HuH-7.5 (cell line): Measurements from ENCODE around the gene HOXA3.

Experiments
- DNase-seq: peaks from one replicate; pipeline ENCODE4 v3.0.0; 2011; ENCODE audit warnings: low spot score

Gene HOXA3

GRCh38 chr7:27177795-27178320, 25.5 kb upstream of the HOXA3 start:
- no peak for DNase-seq

- no peak for DNase-seq
Measured at GRCh38 chr7:27176962-27177794, 24.8 kb upstream of the HOXA3 start.

- DNase-seq: no peak
Measured at GRCh38 chr7:27176524-27176845, 24.1 kb upstream of the HOXA3 start.

GRCh38 chr7:27175626-27176523, 23.5 kb upstream of the HOXA3 start:
- no peak for DNase-seq

- no peak for DNase-seq
Measured at GRCh38 chr7:27174874-27175625, 22.7 kb upstream of the HOXA3 start.

- no peak for DNase-seq
Measured at GRCh38 chr7:27173956-27174873, 21.8 kb upstream of the HOXA3 start, which contains the start of gene HOXA10. Gene HOXA10, minus strand, starts transcription at chr7:27174320. Its CDS starts 14 bp downstream, at chr7:27174306.

- DNase-seq: peak; percentile 64
Measured at GRCh38 chr7:27173511-27173955, 21.1 kb upstream of the HOXA3 start.

GRCh38 chr7:27172823-27173510, 20.6 kb upstream of the HOXA3 start:
- peak; percentile 80 for DNase-seq

GRCh38 chr7:27172315-27172774, 20.0 kb upstream of the HOXA3 start:
- DNase-seq: no peak

- DNase-seq: no peak
Measured at GRCh38 chr7:27171637-27172314, 19.4 kb upstream of the HOXA3 start.

- no peak for DNase-seq
Measured at GRCh38 chr7:27171325-27171636, 18.9 kb upstream of the HOXA3 start.

GRCh38 chr7:27170426-27171324, 18.3 kb upstream of the HOXA3 start:
- DNase-seq: no peak

- DNase-seq: no peak
Measured at GRCh38 chr7:27169658-27170425, 17.5 kb upstream of the HOXA3 start.

- no peak for DNase-seq
Measured at GRCh38 chr7:27168265-27168947, 16.0 kb upstream of the HOXA3 start.

GRCh38 chr7:27167916-27168264, 15.5 kb upstream of the HOXA3 start:
- DNase-seq: no peak

GRCh38 chr7:27166531-27167505, 14.4 kb upstream of the HOXA3 start:
- DNase-seq: no peak
